HL-60 (cell line): Measurements from ENCODE around the gene CDC37L1.

Experiments
- CTCF ChIP-seq: IDR thresholded peaks from one replicate; pipeline ENCODE4 v1.5.1; 2011; ENCODE audit warnings: low read length, control low read depth, inconsistent platforms; ENCODE audit not compliant: insufficient read depth
- GABPA ChIP-seq: IDR thresholded peaks from 2 replicates; pipeline ENCODE4 v1.6.1; 2012; ENCODE audit warnings: low read depth
- POLR2AphosphoS5 ChIP-seq: IDR thresholded peaks from 2 replicates; pipeline ENCODE4 v1.6.1; 2012; ENCODE audit warnings: low read depth
- REST ChIP-seq: IDR thresholded peaks from 2 replicates; pipeline ENCODE4 v1.6.1; 2012; ENCODE audit warnings: low read depth; ENCODE audit not compliant: insufficient replicate concordance

- TF ChIP-seq CTCF (no peak), POLR2AphosphoS5 (no peak), REST (no peak), GABPA (no peak)
These were observed 40.4 kb upstream of the CDC37L1 start for GRCh38 chr9:4638968-4639367.
